ENCODE data around the gene PFKM.

The PFKM gene

GRCh38 chr12:48185181-48185919 is 66.2 kb downstream of the PFKM start:
- DNase-seq, result peak in 22 of 56 donors; percentile 11 to 47 (median 20)

GRCh38 chr12:48187916-48188695 is 68.9 kb downstream of the PFKM start:
- DNase-seq, result no peak

- peak in 44 of 56 donors; percentile 9 to 91 (median 41) for DNase-seq
Observed at GRCh38 chr12:48189331-48190125, 70.4 kb downstream of the PFKM start.

GRCh38 chr12:48191096-48191495 is 71.9 kb downstream of the PFKM start:
- DNase-seq, result no peak

- no peak for DNase-seq
Observed at GRCh38 chr12:48192861-48193260, 73.7 kb downstream of the PFKM start.

GRCh38 chr12:48193623-48194022 is 74.5 kb downstream of the PFKM start:
- no peak for DNase-seq

GRCh38 chr12:48194799-48195201 is 75.6 kb downstream of the PFKM start:
- DNase-seq, result no peak

Measured in amygdala (tissue), 56 donors.